Panc1 (cell line): ENCODE data around the gene KIDINS220. TPM values are rescaled to one million over a fixed set of nuclear protein-coding genes. Genes with fewer than 3 reads are reported as not detected.

Experiments
- ATAC-seq: fragments of 200-7000 bp; cut with Tn5 transposase; 2 replicates; pipeline ENCODE4 v1.9.1; 2020; ENCODE audit warnings: mild to moderate bottlenecking, moderate library complexity
- Bru-seq: library from RNA; stranded (reverse); fragments of 400-500 nt; gene quantifications from one replicate; lab custom pipeline; 2021; lab: Mats Ljungman, UMichigan
- BruChase-seq, 2 experiments: library from RNA; stranded (reverse); fragments of 400-500 nt; gene quantifications; one replicate each; lab custom pipeline; 2021; lab: Mats Ljungman, UMichigan
- BruUV-seq: library from RNA; stranded (reverse); fragments of 400-500 nt; replicated peaks from 2 replicates; lab custom pipeline; 2021; lab: Mats Ljungman, UMichigan
- CTCF ChIA-PET: fragments of 300-600 bp; sonication (Branson Sonifier 250); formaldehyde crosslinking; loops from one replicate; lab custom pipeline; 2022; ENCODE audit warnings: antibody characterized with exemption; lab: Charles Lee
- POLR2A ChIA-PET: fragments of 300-600 bp; sonication (Branson Sonifier 250); formaldehyde crosslinking; loops from one replicate; lab custom pipeline; 2022; ENCODE audit warnings: antibody characterized with exemption; lab: Charles Lee
- DNase-seq: peaks from one replicate; pipeline ENCODE4 v3.0.0-alpha.2; 2010; ENCODE audit warnings: low read depth, low spot score
- H3K27ac ChIP-seq: 2 replicates; pipeline ENCODE4 v1.5.1; 2011; ENCODE audit warnings: mild to moderate bottlenecking, low read length, inconsistent platforms
- H3K27me3 ChIP-seq: fragments of 200-500 bp; sonication (Bioruptor generic); 2 replicates; pipeline ENCODE4 v1.6.0; 2014; ENCODE audit warnings: low read length, inconsistent platforms; ENCODE audit not compliant: control insufficient read depth, insufficient read depth
- H3K36me3 ChIP-seq: fragments of 200-500 bp; sonication (Bioruptor generic); 2 replicates; pipeline ENCODE4 v1.5.1; 2014; ENCODE audit warnings: inconsistent platforms, mild to moderate bottlenecking, low read length, moderate library complexity; ENCODE audit not compliant: control insufficient read depth, insufficient read depth
- H3K4me1 ChIP-seq: 2 replicates; pipeline ENCODE4 v1.5.1; 2011; ENCODE audit warnings: inconsistent platforms, mild to moderate bottlenecking, low read length, moderate library complexity; ENCODE audit not compliant: control insufficient read depth, insufficient read depth
- H3K4me3 ChIP-seq, 2 experiments: 2 replicates each; pipeline ENCODE4 v1.5.1; 2011 to 2012; ENCODE audit warnings: low read depth in 2 of 2, low read length in 2 of 2, mild to moderate bottlenecking in 2 of 2, inconsistent platforms in 1 of 2, moderate library complexity in 1 of 2
- H3K9me3 ChIP-seq: fragments of 200-500 bp; sonication (Bioruptor generic); 2 replicates; pipeline ENCODE4 v1.5.1; 2014; ENCODE audit warnings: low read depth, mild to moderate bottlenecking, inconsistent platforms, low read length, moderate library complexity; ENCODE audit not compliant: control insufficient read depth, insufficient read depth
- POLR2AphosphoS5 ChIP-seq: IDR thresholded peaks from 2 replicates; pipeline ENCODE4 v1.6.1; 2012; ENCODE audit warnings: mild to moderate bottlenecking, low read depth, low read length, moderate library complexity
- SIN3A ChIP-seq: IDR thresholded peaks from 2 replicates; pipeline ENCODE4 v1.6.1; 2012; ENCODE audit warnings: low read depth, mild to moderate bottlenecking, low read length, moderate library complexity, borderline replicate concordance; ENCODE audit not compliant: insufficient read depth
- TCF7L2 ChIP-seq: IDR thresholded peaks from 2 replicates; pipeline ENCODE4 v1.6.1; 2011; ENCODE audit warnings: mild to moderate bottlenecking, low read depth, low read length, inconsistent platforms
- in situ Hi-C: cut with HindIII; loops from 2 replicates; pipeline ENCODE4 v1.10.0; 2016; ENCODE audit warnings: low sequenced_read_pairs, low pct_unique_long_range_greater_than_20kb
- intact Hi-C: fragments of 100-400 bp; cut with micrococcal nuclease; formaldehyde crosslinking; loops from one replicate; pipeline ENCODE4 v1.10.0; 2022; ENCODE audit not compliant: unreplicated experiment
- long read RNA-seq: library from polyadenylated mRNA; unstranded; transcript quantifications from one replicate; pipeline ENCODE4 v2.0.0, GENCODE V29; 2021; ENCODE audit not compliant: unreplicated experiment
- polyA plus RNA-seq: library from polyadenylated mRNA; unstranded; fragments of >200 nt; gene quantifications from one replicate; pipeline ENCODE4 v1.2.1, GENCODE V29; 2012; ENCODE audit warnings: missing spikeins; ENCODE audit not compliant: insufficient read length
- total RNA-seq: library from RNA; stranded (reverse); gene quantifications from one replicate; pipeline ENCODE4 v1.2.1, GENCODE V29; 2021; ENCODE audit not compliant: unreplicated experiment
- TF ChIP-seq, protein P1 (sequence below), 2 experiments: IDR thresholded peaks; 2 replicates each; pipeline ENCODE4 v1.6.1; 2011 to 2012; ENCODE audit warnings: low read depth in 2 of 2, control low read depth in 1 of 2, low read length in 1 of 2, mild to moderate bottlenecking in 1 of 2, moderate library complexity in 1 of 2; ENCODE audit not compliant: insufficient read depth in 1 of 2
- TF ChIP-seq, protein P2 (sequence below): fragments of 450-650 bp; IDR thresholded peaks from 2 replicates; pipeline ENCODE4 v1.5.1; 2017; ENCODE audit warnings: mild to moderate bottlenecking

Gene KIDINS220
- total RNA-seq (39.3 TPM), Bru-seq, nascent RNA (percentile 75 among the genes with signal in this experiment), BruChase-seq, experiment 1, labeled RNA remaining after a 2-hour chase (percentile 77 among the genes with signal in this experiment), BruChase-seq, experiment 2, labeled RNA remaining after a 6-hour chase (percentile 86 among the genes with signal in this experiment)
- polyA plus RNA-seq = 17.1 TPM
- long read RNA-seq, partial matches to known transcripts = 40 of 65 reads
- long read RNA-seq, other reads (novel, unspliced or antisense) = 25 of 65 reads

DNA sequence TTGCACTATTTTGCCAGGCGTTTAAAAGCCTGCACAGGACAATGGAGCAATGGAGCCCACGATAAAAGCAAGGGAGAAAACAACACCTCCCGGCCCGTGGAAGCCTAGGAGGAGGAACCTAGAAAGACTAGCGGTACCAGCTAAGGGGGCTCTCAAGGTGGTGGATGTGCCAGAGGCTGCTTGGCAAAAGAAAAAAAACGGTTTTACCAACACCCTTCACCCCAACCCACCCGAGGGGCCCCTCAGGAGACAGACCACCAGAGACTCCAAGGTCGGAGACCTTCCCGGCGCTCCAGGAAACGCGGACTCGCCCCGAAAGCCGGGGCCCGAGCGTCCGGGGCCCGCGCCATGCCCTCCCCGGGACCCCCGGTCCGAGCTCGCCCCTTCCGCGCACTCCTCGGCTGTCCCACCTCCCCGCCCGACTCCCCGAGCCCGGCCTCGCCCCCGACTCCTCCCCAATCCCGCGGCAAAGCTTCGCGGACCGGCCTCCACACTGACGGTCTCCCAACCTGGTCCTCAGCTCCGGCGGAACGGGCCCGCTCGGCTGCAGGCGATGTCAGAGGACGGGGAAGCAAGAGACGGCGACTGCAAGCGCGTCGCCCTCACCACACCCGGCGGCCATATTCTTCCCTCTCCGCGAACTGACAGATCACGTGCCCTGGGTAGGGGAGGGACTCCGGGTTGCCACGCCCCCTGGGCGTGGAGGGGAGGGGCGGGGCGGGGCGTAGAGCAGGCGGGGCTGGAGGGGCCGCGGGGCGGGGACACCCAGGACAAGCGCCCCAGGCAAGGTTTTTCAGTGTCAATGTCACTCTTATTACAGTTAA, at the start of gene KIDINS220:
Gene KIDINS220 (minus strand): TSS at position 643 of the 824 bp plus-strand sequence. CDS start 10,520 bp downstream, outside the sequence.
- H3K27ac ChIP-seq = peak within 1 kb of the TSS; percentile 74
- intact Hi-C loops (no loop called here), in situ Hi-C loops (no loop called here)
- peak; percentile 32 for DNase-seq
- ChIA-PET POLR2A (no interaction called here), CTCF (no interaction called here)
- H3K36me3 ChIP-seq = no peaks in the 10 kb centered on the region
- peaks cover 11% of the 10 kb centered on the region for H3K4me1 ChIP-seq
- peak within 1 kb of the TSS; percentile 85 to 92 for H3K4me3 ChIP-seq
- TF ChIP-seq, protein P1, sequence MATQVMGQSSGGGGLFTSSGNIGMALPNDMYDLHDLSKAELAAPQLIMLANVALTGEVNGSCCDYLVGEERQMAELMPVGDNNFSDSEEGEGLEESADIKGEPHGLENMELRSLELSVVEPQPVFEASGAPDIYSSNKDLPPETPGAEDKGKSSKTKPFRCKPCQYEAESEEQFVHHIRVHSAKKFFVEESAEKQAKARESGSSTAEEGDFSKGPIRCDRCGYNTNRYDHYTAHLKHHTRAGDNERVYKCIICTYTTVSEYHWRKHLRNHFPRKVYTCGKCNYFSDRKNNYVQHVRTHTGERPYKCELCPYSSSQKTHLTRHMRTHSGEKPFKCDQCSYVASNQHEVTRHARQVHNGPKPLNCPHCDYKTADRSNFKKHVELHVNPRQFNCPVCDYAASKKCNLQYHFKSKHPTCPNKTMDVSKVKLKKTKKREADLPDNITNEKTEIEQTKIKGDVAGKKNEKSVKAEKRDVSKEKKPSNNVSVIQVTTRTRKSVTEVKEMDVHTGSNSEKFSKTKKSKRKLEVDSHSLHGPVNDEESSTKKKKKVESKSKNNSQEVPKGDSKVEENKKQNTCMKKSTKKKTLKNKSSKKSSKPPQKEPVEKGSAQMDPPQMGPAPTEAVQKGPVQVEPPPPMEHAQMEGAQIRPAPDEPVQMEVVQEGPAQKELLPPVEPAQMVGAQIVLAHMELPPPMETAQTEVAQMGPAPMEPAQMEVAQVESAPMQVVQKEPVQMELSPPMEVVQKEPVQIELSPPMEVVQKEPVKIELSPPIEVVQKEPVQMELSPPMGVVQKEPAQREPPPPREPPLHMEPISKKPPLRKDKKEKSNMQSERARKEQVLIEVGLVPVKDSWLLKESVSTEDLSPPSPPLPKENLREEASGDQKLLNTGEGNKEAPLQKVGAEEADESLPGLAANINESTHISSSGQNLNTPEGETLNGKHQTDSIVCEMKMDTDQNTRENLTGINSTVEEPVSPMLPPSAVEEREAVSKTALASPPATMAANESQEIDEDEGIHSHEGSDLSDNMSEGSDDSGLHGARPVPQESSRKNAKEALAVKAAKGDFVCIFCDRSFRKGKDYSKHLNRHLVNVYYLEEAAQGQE (IDR thresholded peaks at IDR 0.05; ENCODE audit: insufficient read depth in 1 of 2, low read depth in 2 of 2, low read length in 1 of 2) = no peak
- TF ChIP-seq POLR2AphosphoS5 (peak; percentile 77), TCF7L2 (no peak), SIN3A (peak; percentile 78; the same call in 1 of the 2 replicates)
- TF ChIP-seq, protein P2, sequence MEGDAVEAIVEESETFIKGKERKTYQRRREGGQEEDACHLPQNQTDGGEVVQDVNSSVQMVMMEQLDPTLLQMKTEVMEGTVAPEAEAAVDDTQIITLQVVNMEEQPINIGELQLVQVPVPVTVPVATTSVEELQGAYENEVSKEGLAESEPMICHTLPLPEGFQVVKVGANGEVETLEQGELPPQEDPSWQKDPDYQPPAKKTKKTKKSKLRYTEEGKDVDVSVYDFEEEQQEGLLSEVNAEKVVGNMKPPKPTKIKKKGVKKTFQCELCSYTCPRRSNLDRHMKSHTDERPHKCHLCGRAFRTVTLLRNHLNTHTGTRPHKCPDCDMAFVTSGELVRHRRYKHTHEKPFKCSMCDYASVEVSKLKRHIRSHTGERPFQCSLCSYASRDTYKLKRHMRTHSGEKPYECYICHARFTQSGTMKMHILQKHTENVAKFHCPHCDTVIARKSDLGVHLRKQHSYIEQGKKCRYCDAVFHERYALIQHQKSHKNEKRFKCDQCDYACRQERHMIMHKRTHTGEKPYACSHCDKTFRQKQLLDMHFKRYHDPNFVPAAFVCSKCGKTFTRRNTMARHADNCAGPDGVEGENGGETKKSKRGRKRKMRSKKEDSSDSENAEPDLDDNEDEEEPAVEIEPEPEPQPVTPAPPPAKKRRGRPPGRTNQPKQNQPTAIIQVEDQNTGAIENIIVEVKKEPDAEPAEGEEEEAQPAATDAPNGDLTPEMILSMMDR = no peak
- no peaks in the 10 kb centered on the region for H3K27me3 ChIP-seq
- BruUV-seq = no TSS peak
- no peaks in the 10 kb centered on the region for H3K9me3 ChIP-seq
- peak; percentile 97 for ATAC-seq

DNA sequence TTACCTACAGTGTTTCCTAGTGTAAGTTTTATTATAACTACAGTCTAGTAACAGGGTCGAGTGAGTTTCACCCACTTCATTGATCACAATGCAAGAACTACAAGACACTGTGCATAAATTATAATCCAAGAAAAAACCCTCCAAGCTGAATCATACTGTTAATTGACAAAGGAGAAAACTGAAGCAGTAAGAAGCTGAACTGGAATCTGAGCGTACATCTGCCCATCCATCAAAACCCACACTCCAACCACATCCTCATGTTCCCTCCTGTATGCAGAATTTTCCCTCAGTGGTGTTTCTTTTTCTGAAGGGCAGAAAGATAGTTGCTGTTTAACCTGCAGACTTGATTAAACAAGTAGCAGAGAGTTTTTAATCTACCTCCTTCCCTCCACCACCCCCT, 49.5 kb upstream of the KIDINS220 start:
- intact Hi-C loops = no loop called here
- H3K27ac ChIP-seq = no peak overlapping the region
- in situ Hi-C loops = no loop called here
- H3K9me3 ChIP-seq = no peaks in the 10 kb centered on the region
- TF ChIP-seq POLR2AphosphoS5 = no peak
- no peak for TF ChIP-seq SIN3A
- TF ChIP-seq, protein P2 = no peak
- TF ChIP-seq, protein P1 (IDR thresholded peaks at IDR 0.05; ENCODE audit: insufficient read depth in 1 of 2, low read depth in 2 of 2, low read length in 1 of 2) = no peak
- no peak for TF ChIP-seq TCF7L2
- CTCF ChIA-PET = no interaction called here
- no peaks in the 10 kb centered on the region for H3K36me3 ChIP-seq
- H3K4me3 ChIP-seq = no peak overlapping the region
- H3K4me1 ChIP-seq = no peaks in the 10 kb centered on the region
- POLR2A ChIA-PET = no interaction called here
- BruUV-seq = no TSS peak
- no peak for DNase-seq
- ATAC-seq = no peak
- no peaks in the 10 kb centered on the region for H3K27me3 ChIP-seq
